ENCODE measurements around the gene ANO10. TPM values are rescaled to one million over a fixed set of nuclear protein-coding genes. Genes with fewer than 3 reads are reported as not detected.

ANO10 gene
- total RNA-seq, 1 donor from 2014 or later: 57.3 TPM

DNA sequence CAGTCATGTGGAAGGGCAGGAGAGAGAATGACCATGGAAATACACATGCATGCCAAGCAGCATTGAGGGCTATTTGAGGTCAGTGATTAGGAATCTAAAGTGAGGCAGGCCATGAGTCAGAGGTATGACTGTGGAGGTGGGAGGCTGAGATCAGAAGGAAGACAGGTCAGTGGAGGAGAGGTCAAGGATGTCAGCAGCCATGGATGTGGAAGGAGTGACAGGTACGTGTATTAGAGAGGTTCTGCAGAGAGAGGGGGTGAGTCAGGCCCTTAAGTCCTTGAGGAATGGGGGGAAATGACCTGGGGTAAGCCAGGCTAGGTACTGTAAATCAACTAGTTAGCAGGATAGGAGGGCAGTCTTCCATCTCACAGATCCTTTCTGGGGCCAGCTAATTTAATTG, 166.6 kb downstream of the ANO10 start:
- DNase-seq (ENCODE audit: low read depth): peak; percentile 73
- H3K27me3 ChIP-seq (ENCODE audit: control insufficient read depth, insufficient read depth, low read length): no peaks in the 10 kb centered on the region
- no peak overlapping the region for H3K4me3 ChIP-seq (ENCODE audit: low read depth, low read length)
- TF ChIP-seq, protein P1, sequence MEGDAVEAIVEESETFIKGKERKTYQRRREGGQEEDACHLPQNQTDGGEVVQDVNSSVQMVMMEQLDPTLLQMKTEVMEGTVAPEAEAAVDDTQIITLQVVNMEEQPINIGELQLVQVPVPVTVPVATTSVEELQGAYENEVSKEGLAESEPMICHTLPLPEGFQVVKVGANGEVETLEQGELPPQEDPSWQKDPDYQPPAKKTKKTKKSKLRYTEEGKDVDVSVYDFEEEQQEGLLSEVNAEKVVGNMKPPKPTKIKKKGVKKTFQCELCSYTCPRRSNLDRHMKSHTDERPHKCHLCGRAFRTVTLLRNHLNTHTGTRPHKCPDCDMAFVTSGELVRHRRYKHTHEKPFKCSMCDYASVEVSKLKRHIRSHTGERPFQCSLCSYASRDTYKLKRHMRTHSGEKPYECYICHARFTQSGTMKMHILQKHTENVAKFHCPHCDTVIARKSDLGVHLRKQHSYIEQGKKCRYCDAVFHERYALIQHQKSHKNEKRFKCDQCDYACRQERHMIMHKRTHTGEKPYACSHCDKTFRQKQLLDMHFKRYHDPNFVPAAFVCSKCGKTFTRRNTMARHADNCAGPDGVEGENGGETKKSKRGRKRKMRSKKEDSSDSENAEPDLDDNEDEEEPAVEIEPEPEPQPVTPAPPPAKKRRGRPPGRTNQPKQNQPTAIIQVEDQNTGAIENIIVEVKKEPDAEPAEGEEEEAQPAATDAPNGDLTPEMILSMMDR (IDR thresholded peaks at IDR 0.05; ENCODE audit: insufficient read depth, low read length, poor library complexity, severe bottlenecking): no peak
- H3K36me3 ChIP-seq (ENCODE audit: control insufficient read depth, insufficient read depth, low read length): no peaks in the 10 kb centered on the region

DNA sequence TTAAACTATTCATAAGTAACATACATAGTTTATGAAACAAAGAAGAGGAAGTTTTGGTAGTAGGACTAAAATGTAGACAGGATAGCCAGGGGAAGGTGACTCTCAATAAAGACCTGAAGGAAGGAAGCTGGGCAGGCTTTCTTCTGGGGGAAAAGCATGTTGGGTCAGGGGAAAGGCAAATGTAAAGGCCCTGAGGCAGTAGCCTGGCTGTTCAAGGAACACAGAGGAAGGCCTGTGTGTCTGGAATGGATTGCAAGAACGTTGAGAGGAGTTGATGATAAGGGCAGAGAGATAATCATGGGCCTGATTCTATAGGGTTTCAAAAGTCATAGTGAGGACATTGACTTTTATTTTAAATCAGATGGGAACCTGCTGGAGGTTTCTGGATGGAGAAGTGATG, 167.8 kb downstream of the ANO10 start:
- no peaks in the 10 kb centered on the region for H3K27me3 ChIP-seq (ENCODE audit: control insufficient read depth, insufficient read depth, low read length)
- H3K36me3 ChIP-seq (ENCODE audit: control insufficient read depth, insufficient read depth, low read length): no peaks in the 10 kb centered on the region
- TF ChIP-seq, protein P1 (IDR thresholded peaks at IDR 0.05; ENCODE audit: insufficient read depth, low read length, poor library complexity, severe bottlenecking): no peak
- H3K4me3 ChIP-seq (ENCODE audit: low read depth, low read length): no peak overlapping the region
- DNase-seq (ENCODE audit: low read depth): no peak

DNA sequence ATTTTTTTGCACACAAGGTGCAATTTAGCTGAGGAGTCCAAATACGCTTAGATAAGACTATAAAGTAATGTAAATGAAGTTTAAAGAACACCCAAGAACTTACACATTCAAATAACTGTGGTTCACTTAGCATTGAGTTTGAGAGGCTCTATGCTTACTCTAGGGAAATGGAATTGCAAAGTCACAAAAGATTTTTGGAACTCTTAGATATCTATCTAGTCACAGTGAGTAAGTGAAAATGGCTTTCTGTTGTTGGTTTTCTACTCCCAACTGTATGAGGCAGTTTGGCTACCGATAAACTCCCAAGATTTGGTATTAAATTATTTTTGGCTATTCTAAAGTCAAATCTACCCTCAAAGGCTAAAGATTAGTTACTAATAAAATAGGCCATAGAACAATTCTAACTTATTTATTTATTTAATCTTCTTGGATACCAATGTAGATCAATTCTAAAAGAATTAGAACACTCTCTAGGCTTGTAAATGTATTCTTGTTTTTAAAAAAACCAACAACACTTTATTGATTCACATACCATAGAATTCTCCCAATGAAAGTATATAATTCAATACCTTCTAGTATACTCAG, 170.0 kb downstream of the ANO10 start:
- TF ChIP-seq, protein P1 (IDR thresholded peaks at IDR 0.05; ENCODE audit: insufficient read depth, low read length, poor library complexity, severe bottlenecking): no peak
- Histone ChIP-seq H3K4me3 (ENCODE audit: low read depth, low read length) (no peak overlapping the region), H3K27me3 (ENCODE audit: control insufficient read depth, insufficient read depth, low read length) (no peaks in the 10 kb centered on the region), H3K36me3 (ENCODE audit: control insufficient read depth, insufficient read depth, low read length) (no peaks in the 10 kb centered on the region)
- no peak for DNase-seq (ENCODE audit: low read depth)

DNA sequence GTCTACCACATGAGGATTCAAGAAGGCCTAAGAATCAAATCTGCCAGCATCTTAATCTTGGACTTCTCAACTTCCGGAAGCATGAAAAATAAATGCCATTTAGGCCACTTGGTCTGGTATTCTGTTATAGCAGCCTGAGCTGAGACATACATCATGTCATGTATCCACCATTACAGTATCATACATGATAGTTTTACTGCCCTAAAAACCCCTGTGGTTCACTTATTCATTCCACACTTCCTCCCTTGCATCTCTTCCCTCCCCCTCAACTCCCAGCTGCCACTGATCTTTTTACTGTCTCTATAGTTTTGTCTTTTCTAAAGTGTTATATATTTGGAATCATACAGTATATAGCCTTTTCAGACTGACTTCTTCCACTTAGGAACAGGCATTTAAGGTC, 173.7 kb downstream of the ANO10 start:
- Histone ChIP-seq H3K36me3 (ENCODE audit: control insufficient read depth, insufficient read depth, low read length) (no peaks in the 10 kb centered on the region), H3K4me3 (ENCODE audit: low read depth, low read length) (no peak overlapping the region), H3K27me3 (ENCODE audit: control insufficient read depth, insufficient read depth, low read length) (no peaks in the 10 kb centered on the region)
- no peak for DNase-seq (ENCODE audit: low read depth)
- TF ChIP-seq, protein P1 (IDR thresholded peaks at IDR 0.05; ENCODE audit: insufficient read depth, low read length, poor library complexity, severe bottlenecking): no peak

DNA sequence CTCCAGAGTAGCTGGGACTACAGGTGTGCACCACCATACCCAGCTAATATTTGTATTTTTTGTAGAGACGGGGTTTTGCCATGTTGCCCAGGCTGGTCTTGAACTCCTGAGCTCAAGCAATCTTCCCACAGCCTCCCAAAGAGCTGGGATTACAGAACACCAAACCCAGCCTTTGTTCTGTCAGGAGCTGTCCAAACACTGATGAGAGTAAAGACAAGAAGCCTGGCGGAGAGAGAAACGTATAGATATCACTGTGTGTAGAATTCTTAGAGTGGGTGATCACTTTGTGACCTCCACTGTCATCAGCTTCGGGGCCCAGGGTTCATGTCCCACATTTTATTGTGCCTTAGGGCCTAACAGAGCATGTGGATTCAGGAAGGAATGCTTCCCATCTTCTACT, 176.0 kb downstream of the ANO10 start:
- no peak overlapping the region for H3K4me3 ChIP-seq (ENCODE audit: low read depth, low read length)
- DNase-seq (ENCODE audit: low read depth): no peak
- H3K36me3 ChIP-seq (ENCODE audit: control insufficient read depth, insufficient read depth, low read length): no peaks in the 10 kb centered on the region
- TF ChIP-seq, protein P1 (IDR thresholded peaks at IDR 0.05; ENCODE audit: insufficient read depth, low read length, poor library complexity, severe bottlenecking): no peak
- no peaks in the 10 kb centered on the region for H3K27me3 ChIP-seq (ENCODE audit: control insufficient read depth, insufficient read depth, low read length)

DNA sequence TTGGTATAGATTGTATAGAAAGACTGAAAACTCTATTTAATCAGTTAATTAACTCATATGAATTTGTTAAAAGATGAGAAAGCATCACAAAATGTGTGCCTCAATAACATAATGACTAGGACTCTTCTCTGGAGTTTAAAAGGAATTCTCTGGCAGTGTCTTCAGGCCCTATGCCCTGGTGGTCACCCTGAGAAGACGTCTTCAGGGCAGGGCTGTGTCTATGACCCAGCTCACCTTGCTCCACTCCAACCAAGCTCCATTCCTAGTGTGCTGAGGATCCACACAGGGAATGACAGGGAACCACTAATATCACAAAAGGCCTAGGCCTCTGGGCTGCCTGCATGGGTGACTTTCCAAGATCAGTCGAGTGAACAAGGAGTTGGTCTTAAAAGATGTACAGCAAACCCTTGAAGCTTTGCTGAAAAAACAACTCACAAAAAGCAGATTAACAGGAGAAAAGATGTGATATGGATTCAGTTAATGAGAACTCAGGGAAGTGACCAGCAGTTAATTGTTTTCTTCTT, 178.9 kb downstream of the ANO10 start:
- Histone ChIP-seq H3K27me3 (ENCODE audit: control insufficient read depth, insufficient read depth, low read length) (no peaks in the 10 kb centered on the region), H3K4me3 (ENCODE audit: low read depth, low read length) (no peak overlapping the region), H3K36me3 (ENCODE audit: control insufficient read depth, insufficient read depth, low read length) (no peaks in the 10 kb centered on the region)
- TF ChIP-seq, protein P1 (IDR thresholded peaks at IDR 0.05; ENCODE audit: insufficient read depth, low read length, poor library complexity, severe bottlenecking): no peak
- no peak for DNase-seq (ENCODE audit: low read depth)
